GM13976 (cell line): ENCODE data around the gene TMPRSS13.
A peak's percentile ranks its signal among the peaks of the same experiment; 100 is the strongest.

Experiments used
- DNase-seq: peaks from one replicate; pipeline ENCODE4 v3.0.0; 2012; ENCODE audit warnings: low spot score
- CTCF ChIP-seq: IDR thresholded peaks from 2 replicates; pipeline ENCODE4 v1.5.1; 2012; ENCODE audit warnings: borderline replicate concordance, mild to moderate bottlenecking; ENCODE audit not compliant: insufficient read depth; ENCODE audit errors: extremely low read depth, missing control alignments, control extremely low read depth
- in situ Hi-C: fragments of 300-500 bp; cut with MboI; formaldehyde crosslinking; loops from one replicate; pipeline ENCODE4 v1.12.0; 2022; ENCODE audit warnings: low sequenced_read_pairs, mixed read lengths, inconsistent platforms; ENCODE audit not compliant: unreplicated experiment

Gene TMPRSS13

GRCh38 chr11:117909611-117910382 lies 19.4 kb downstream of the TMPRSS13 start:
- no peak for TF ChIP-seq CTCF
- in situ Hi-C loops = no loop called here
- DNase-seq = no peak

GRCh38 chr11:117908959-117909610 lies 20.1 kb downstream of the TMPRSS13 start:
- no peak for DNase-seq

GRCh38 chr11:117908109-117908895 lies 20.9 kb downstream of the TMPRSS13 start:
- in situ Hi-C loops = no loop called here
- TF ChIP-seq CTCF = no peak
- DNase-seq = no peak

More at GRCh38 chr11:117908959-117909610, 20.1 kb downstream of the TMPRSS13 start:
- TF ChIP-seq CTCF = no peak
- in situ Hi-C loops = no loop called here

GRCh38 chr11:117907276-117908108 lies 21.7 kb downstream of the TMPRSS13 start:
- DNase-seq = peak; percentile 63
- in situ Hi-C loops = no loop called here
- no peak for TF ChIP-seq CTCF

- TF ChIP-seq CTCF = no peak
- DNase-seq = no peak
- in situ Hi-C loops = no loop called here
Observed at GRCh38 chr11:117906710-117907109, 22.5 kb downstream of the TMPRSS13 start.

- in situ Hi-C loops = no loop called here
- DNase-seq = no peak
- no peak for TF ChIP-seq CTCF
Observed at GRCh38 chr11:117906126-117906525, 23.1 kb downstream of the TMPRSS13 start.
